Neural cell (in vitro differentiated cells): ENCODE measurements around the gene DLG2. TPM values are rescaled to one million over a fixed set of nuclear protein-coding genes. Genes with fewer than 3 reads are reported as not detected.

Experiments
- H2AFZ ChIP-seq: fragments of 200-600, 300-800 bp; sonication (generic), shearing (Covaris generic); 2 replicates; pipeline ENCODE4 v1.6.0; 2014; ENCODE audit warnings: low read depth, mild to moderate bottlenecking, antibody characterized with exemption, low read length, moderate library complexity
- H3F3A ChIP-seq: fragments of 200-600 bp; shearing (Covaris generic); 2 replicates; pipeline ENCODE4 v1.6.1; 2016; ENCODE audit warnings: mild to moderate bottlenecking, moderate library complexity, mixed read lengths, antibody characterized with exemption, low read length; ENCODE audit not compliant: insufficient read depth, poor library complexity, severe bottlenecking
- H3K27ac ChIP-seq: fragments of 200-600, 300-800 bp; sonication (generic), shearing (Covaris generic); 2 replicates; pipeline ENCODE4 v1.5.1; 2014; ENCODE audit warnings: mild to moderate bottlenecking, low read length, moderate library complexity
- H3K27me3 ChIP-seq: fragments of 300-800, 200-600 bp; sonication (generic), shearing (Covaris generic); 2 replicates; pipeline ENCODE4 v1.6.0; 2014; ENCODE audit warnings: mild to moderate bottlenecking, low read depth, low read length, moderate library complexity; ENCODE audit not compliant: insufficient read depth
- H3K36me3 ChIP-seq: fragments of 300-800, 200-600 bp; sonication (generic), shearing (Covaris generic); 2 replicates; pipeline ENCODE4 v1.5.1; 2014; ENCODE audit warnings: mild to moderate bottlenecking, antibody characterized with exemption, low read length, moderate library complexity; ENCODE audit not compliant: insufficient read depth
- H3K4me2 ChIP-seq: fragments of 300-800, 200-600 bp; sonication (generic), shearing (Covaris generic); 2 replicates; pipeline ENCODE4 v1.6.0; 2014; ENCODE audit warnings: mild to moderate bottlenecking, low read length
- H3K4me3 ChIP-seq: fragments of 300-800, 200-600 bp; sonication (generic), shearing (Covaris generic); 2 replicates; pipeline ENCODE4 v1.5.1; 2014; ENCODE audit warnings: mild to moderate bottlenecking, low read length, moderate library complexity
- H3K79me2 ChIP-seq: fragments of 200-600 bp; shearing (Covaris generic); replicated peaks from 2 replicates; pipeline ENCODE4 v1.6.0; 2014; ENCODE audit warnings: mild to moderate bottlenecking, low read length, moderate library complexity; ENCODE audit not compliant: insufficient read depth
- H3K9ac ChIP-seq: fragments of 300-800, 200-600 bp; sonication (generic), shearing (Covaris generic); 2 replicates; pipeline ENCODE4 v1.6.1; 2016; ENCODE audit warnings: mild to moderate bottlenecking, low read length, mixed read lengths
- H3K9me2 ChIP-seq: fragments of 200-600 bp; shearing (Covaris generic); 2 replicates; pipeline ENCODE4 v1.6.1; 2016; ENCODE audit warnings: mild to moderate bottlenecking, low read length, mixed read lengths; ENCODE audit not compliant: insufficient read depth
- H3K9me3 ChIP-seq: fragments of 200-600, 300-800 bp; sonication (generic), shearing (Covaris generic); 2 replicates; pipeline ENCODE4 v1.6.1; 2016; ENCODE audit warnings: mild to moderate bottlenecking, mixed run types, low read length, moderate library complexity, mixed read lengths
- H4K20me1 ChIP-seq: fragments of 200-600 bp; shearing (Covaris generic); 2 replicates; pipeline ENCODE4 v1.6.1; 2016; ENCODE audit warnings: mild to moderate bottlenecking, mixed run types; ENCODE audit not compliant: insufficient read depth
- CTCF ChIP-seq: fragments of 450-650 bp; IDR thresholded peaks from 2 replicates; pipeline ENCODE4 v1.5.1; 2014; ENCODE audit warnings: antibody characterized with exemption, mild to moderate bottlenecking, moderate library complexity; ENCODE audit not compliant: poor library complexity, severe bottlenecking
- EP300 ChIP-seq: fragments of 450-650 bp; conservative IDR thresholded peaks from 2 replicates; pipeline ENCODE4 v1.6.1; 2014; ENCODE audit warnings: antibody characterized with exemption, mild to moderate bottlenecking, moderate library complexity; ENCODE audit not compliant: poor library complexity, severe bottlenecking
- EZH2 ChIP-seq: fragments of 200-600, 300-800 bp; shearing (Covaris generic), sonication (generic); IDR thresholded peaks from 2 replicates; pipeline ENCODE4 v1.6.1; 2014; ENCODE audit warnings: antibody characterized with exemption, low read length, borderline replicate concordance, mild to moderate bottlenecking; ENCODE audit not compliant: insufficient read depth, poor library complexity, severe bottlenecking
- MXI1 ChIP-seq: fragments of 450-650 bp; conservative IDR thresholded peaks from 2 replicates; pipeline ENCODE4 v1.6.1; 2014; ENCODE audit warnings: antibody characterized with exemption, mild to moderate bottlenecking; ENCODE audit not compliant: poor library complexity, severe bottlenecking
- POLR2AphosphoS5 ChIP-seq: IDR thresholded peaks from 2 replicates; pipeline ENCODE4 v1.6.1; 2012
- RAD21 ChIP-seq: fragments of 450-650 bp; conservative IDR thresholded peaks from 2 replicates; pipeline ENCODE4 v1.6.1; 2014; ENCODE audit warnings: antibody characterized with exemption, mild to moderate bottlenecking, moderate library complexity
- REST ChIP-seq: IDR thresholded peaks from 2 replicates; pipeline ENCODE4 v1.6.1; 2012; ENCODE audit warnings: borderline replicate concordance
- SMC3 ChIP-seq: fragments of 450-650 bp; conservative IDR thresholded peaks from 2 replicates; pipeline ENCODE4 v1.6.1; 2014; ENCODE audit warnings: antibody characterized with exemption, mild to moderate bottlenecking, moderate library complexity; ENCODE audit not compliant: poor library complexity
- TAF1 ChIP-seq: IDR thresholded peaks from 2 replicates; pipeline ENCODE4 v1.6.1; 2012; ENCODE audit warnings: low read depth
- polyA plus RNA-seq: library from polyadenylated mRNA; depleted of rRNA; stranded (reverse); fragments of >200 nt; gene quantifications from 2 replicates; pipeline ENCODE4 v1.2.3, GENCODE V29; 2014

DLG2 gene
- polyA plus RNA-seq, 1 donor from 2014 or later: 179 TPM

DNA sequence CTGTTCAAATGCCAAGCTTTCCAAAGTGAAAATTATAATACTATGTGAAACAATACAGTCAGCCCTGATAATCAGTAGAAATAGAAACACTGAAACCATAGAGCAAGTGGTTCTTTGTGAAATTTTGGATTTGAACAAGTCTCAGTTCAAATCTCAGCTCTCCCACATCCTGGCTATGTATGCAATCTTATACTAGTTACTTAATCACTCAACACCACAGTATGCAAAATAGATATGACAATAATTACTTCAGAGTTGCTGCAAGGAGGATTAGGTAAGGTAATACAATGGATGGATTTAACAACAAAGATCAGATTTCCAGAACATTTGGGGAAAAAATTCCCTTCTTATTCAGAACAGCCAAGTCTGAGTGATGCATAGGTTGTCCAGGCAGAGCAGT lies 1489.2 kb downstream of the DLG2 start:
- Histone ChIP-seq H3K9ac (no peak overlapping the region), H3K79me2 (no peaks in the 10 kb centered on the region), H4K20me1 (no peaks in the 10 kb centered on the region), H3K4me3 (no peak overlapping the region), H2AFZ (no peak overlapping the region), H3K9me2 (no peaks in the 10 kb centered on the region), H3K36me3 (no peaks in the 10 kb centered on the region), H3K9me3 (no peaks in the 10 kb centered on the region), H3F3A (no peaks in the 10 kb centered on the region), H3K27ac (no peak overlapping the region), H3K4me2 (no peak overlapping the region), H3K27me3 (no peaks in the 10 kb centered on the region)
- TF ChIP-seq EP300: no peak
- no peak for TF ChIP-seq REST
- TF ChIP-seq RAD21: no peak
- TF ChIP-seq POLR2AphosphoS5: no peak
- no peak for TF ChIP-seq SMC3
- TF ChIP-seq EZH2: no peak
- no peak for TF ChIP-seq TAF1
- no peak for TF ChIP-seq CTCF

- Histone ChIP-seq H3K27ac (no peak overlapping the region), H3K9ac (no peak overlapping the region), H3K9me2 (no peaks in the 10 kb centered on the region), H2AFZ (no peak overlapping the region), H3K9me3 (no peaks in the 10 kb centered on the region), H3K4me2 (no peak overlapping the region), H3K79me2 (no peaks in the 10 kb centered on the region), H4K20me1 (no peaks in the 10 kb centered on the region), H3K4me3 (no peak overlapping the region), H3K27me3 (no peaks in the 10 kb centered on the region), H3F3A (no peaks in the 10 kb centered on the region), H3K36me3 (no peaks in the 10 kb centered on the region)
- TF ChIP-seq EZH2: no peak
- TF ChIP-seq SMC3: no peak
- no peak for TF ChIP-seq RAD21
- TF ChIP-seq CTCF: no peak
- no peak for TF ChIP-seq POLR2AphosphoS5
- TF ChIP-seq TAF1: no peak
- no peak for TF ChIP-seq EP300
- no peak for TF ChIP-seq MXI1
- TF ChIP-seq REST: no peak
Measured at GRCh38 chr11:84137505-84137904, 1489.6 kb downstream of the DLG2 start.
